ENCODE data around the gene WIPF1.

The WIPF1 gene

DNA sequence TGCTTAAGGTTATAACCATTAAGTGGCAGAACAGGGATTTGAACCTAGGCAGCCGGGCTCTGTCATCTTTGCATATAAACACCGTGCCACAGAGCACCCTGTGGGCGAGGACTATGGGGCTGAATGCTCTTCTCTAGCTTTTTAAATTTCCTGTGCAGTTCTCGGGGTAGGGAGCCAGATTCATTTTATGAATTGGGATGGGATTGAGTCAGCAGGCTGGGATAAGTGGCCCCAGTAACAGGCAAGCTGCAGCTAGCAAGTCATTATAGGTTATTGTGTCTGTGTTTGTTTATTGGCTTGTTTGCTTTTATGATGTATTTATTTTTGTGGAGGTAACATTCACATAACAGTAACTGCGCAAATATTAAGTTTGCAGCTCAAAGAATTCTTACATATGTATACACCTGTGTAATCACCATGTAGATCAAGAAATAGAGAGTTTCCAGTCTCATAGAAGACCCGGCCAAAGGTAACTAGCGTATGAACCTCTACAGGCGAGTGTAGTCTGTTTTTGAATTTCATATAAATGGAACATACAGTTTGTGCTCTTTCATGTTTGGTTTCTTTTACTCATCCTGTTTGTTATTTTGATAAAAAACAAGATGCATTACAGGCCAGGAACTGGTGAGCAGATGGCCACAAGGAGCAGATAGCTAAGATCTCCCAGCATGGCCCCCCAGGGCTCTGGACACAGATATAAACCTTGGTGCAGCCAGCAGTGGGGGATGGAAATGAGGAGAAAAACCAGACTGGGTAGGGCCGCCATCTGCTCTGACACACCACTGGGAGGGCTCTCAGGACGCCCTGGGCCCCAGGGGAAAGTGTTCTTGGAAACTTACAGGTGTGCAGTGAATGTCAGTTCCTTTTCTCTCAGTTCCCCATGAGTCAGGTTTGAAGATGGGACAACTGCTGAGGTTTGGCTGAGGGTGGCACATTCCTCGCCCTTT lies 61.6 kb downstream of the WIPF1 start:
- no peak for DNase-seq

DNA sequence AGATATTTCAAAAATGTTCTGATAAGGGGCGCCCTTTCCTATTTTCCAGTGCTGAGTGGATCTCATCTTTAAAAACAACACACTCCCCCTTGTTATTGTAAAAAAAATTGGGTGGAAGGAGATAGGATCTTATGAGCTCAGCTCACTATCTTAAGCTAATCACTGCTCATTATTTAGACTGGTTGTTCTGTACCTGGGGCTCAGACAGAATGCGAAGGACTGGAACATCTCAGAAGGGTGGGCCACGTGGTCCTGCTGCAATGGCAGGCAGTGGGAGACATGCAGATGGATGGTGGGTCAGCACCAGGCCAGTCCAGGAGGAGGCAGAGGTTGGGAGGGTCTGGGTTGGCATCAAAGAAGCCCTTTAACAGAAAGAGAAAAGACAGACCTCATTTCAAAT lies 62.5 kb downstream of the WIPF1 start:
- DNase-seq, result no peak

DNA sequence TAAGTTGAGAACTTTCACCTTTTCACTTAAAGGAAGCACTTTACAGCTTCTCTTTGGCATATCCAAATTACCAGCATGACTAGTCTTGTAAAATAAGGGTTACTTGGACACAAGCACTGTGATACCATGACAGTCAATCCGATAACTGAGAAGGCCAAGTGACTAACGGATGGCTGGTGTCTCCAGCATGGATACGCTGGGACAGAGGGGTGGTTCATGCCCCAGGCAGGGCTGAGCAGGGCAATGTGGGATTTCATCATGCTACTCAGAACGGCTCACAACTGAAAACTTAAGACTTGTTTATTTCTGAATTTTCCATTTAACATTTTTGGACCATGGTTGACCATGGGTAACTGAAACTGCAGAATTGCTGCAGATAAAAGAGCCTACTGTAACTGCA lies 67.7 kb downstream of the WIPF1 start:
- DNase-seq, result no peak

DNA sequence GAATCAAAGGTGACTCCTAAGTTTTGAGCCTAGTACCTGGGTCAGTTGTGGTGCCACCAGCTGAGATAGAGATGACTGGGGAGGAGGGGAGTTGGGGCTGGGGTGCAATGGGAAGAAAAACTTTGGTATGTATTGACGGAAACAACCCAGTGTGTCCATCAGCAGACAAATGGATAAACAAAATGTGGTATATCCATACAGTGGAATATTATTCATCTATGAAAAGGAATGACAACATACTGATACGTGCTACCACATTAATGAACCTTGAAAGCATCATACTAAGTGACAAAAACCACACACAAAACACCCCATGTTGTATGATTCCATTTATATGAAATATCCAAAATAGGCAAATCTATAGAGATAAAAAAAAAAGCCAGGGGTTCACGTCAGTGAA lies 69.6 kb downstream of the WIPF1 start:
- no peak for DNase-seq

DNA sequence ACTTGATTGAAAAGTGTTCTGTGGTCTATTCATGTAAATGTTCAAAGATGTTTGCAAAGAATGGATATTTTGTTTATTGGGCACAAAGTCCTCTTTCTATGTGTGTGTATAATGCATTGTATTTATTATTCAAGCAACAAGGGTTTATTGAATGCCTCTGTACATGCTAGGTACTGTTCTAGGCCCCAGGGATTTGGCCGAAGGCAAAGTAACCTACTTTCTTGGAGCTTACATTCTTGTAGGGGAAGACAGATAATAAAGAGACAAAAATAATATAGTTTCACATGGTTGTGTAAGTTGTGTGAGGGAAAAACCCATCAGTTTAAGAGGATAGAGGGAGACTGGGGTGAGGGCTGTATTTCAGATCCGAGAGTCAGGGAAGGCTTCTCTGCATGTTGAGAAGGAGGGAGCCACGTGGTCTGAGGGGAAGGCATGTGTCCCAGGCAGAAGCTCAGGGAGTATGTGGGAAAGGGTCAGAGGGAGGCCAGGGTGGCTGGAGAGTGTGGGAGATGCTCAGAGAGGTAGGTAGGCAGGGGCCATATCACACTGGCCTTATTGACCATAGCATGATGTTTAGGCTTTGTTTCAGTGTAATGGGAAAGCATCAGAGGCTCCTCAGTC lies 70.4 kb downstream of the WIPF1 start:
- DNase-seq, result no peak

DNA sequence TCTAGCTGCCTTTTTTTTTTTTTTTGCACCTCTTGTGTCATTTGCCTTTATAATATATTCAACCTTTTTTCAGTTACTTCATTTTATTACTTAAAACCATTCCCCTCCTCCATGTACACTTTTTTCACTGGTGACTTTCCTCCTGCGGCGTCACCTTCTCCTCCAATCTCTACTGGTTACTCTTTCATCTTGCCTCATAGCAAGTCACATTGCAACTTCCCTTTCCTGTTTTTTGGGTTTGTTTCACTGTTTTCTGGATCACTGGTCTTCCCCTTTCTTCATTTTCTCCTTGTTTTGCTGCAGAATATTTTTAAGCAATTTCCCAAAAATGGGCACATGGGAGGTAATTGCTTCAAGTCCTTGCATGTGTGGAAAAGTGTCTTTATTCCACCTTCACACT lies 73.1 kb downstream of the WIPF1 start:
- no peak for DNase-seq

DNA sequence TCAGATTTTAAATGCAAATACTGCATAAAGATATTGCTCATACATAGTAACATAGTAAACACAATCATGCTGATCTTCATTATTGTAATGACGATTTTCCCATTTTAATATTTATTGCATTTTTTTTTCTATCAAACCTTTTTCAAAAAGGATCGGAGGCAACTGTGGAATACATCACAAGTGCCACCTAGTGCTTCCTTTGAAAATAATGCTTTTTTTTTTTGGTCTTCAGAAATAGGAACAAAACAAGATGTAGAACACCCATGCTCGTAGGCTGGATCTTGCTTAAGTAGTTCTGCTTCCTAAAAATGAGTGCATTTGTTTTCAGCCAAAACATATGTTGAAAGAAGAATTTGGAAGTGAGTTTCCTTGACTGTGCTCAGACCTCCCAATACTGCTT lies 75.1 kb downstream of the WIPF1 start:
- no peak for DNase-seq

DNA sequence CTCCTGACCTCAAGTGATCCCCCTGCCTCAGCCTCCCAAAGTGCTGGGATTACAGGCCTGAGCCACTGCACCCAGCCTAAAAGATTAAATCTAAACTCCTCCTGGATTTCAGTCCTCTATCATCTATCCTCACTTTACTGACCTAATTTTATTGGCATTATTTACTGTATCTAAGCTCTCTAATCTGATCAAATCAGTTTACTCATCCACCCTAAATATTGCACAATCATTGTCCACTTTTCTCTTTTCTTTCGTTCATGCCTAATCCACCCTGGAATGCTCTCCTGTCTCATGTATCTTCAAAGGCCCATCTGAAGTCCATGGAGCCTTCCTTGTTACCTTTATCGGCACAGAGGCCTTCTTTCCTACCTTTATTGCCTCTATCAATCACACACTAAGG lies 79.2 kb downstream of the WIPF1 start:
- DNase-seq, result no peak

DNA sequence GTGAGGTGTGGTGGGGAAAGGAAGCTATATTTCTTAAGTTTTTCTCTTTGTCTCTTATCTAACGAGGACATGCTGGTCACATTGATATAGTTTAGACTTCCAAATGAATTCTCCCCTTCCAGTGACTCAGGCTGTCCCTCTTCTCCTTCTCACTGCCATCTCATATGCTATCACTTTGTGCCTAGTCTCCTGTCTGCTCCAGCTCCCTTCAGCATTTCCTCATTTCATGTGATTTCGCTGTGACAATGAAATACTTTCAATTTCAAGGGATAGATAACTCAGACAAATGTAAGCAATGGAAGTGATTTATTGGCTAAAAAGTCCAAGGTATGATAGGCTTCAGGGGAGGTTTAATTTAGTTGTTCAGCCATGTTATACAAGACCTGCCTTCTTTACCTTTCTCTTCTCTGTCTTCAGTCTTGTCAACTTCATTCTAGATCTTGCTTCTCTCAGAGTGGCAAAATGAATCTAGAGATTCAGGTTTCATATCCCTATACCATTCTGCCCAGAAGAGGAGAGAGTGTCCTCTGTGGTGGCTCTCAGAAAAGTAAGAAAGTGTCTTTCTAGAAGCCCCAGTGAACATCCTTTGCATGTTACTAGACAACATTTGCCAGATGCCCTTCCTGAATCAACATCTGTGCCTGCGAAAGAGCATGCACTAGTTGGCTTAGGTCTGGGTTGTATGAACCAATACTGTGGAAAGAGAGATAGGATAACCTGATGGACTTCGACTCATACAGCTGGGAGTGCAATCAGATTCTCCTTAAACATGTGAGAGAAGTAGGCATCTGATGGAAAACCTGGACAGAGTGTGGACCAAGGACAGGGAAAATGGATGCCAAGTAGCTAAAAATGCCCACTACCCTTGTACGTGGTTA lies 80.9 kb downstream of the WIPF1 start:
- no peak for DNase-seq

DNA sequence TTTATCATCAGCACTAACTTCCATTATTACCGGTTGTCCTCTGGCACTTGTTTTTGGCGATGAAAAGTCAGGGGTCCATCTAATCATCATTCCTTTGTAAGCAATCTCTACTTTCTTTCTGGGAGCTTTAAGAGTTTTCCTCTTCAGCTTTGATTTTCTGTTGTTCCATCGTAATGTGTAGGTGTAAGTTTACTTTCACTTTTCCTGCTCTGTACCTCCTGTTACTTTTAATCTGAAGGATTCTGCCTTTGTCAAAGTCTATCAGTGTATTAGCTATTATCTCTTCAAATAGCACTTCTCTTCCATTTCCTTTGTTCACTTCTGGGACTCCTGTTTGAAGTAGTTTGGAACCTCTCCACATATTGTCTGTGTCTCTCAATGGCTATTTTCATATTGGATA lies 85.3 kb downstream of the WIPF1 start:
- DNase-seq, result no peak

DNA sequence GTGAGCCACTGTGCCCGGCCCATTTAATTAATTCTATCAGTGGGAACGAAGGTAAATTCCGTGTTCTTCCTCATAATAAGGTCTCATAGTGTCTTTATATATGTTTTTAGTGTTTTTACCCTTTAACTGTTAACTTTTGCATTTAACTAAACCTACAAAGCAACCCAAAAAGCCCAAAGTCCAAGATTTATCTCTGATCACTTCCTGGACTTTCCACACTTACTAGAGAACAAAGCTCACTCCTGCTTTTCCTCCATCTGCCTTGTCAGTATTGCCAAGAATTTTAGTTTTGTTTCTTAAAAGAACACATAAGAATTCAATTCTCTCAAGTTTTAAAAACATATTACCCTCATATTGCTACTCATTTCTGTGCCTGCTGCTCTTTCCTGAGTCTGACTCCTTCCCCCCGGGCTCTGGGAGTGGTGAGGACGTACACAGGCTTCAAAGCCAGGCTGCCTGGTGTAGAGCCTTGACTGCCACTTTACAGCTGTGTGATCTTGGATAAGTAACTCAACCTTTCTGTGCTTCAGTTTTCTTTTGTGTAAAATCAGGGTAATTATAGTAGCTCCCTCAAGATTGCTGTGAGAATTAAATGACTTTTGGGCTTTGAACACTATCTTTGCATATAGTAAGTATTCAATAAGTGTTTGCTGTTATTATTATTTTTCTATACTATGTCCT lies 85.9 kb downstream of the WIPF1 start:
- no peak for DNase-seq

DNA sequence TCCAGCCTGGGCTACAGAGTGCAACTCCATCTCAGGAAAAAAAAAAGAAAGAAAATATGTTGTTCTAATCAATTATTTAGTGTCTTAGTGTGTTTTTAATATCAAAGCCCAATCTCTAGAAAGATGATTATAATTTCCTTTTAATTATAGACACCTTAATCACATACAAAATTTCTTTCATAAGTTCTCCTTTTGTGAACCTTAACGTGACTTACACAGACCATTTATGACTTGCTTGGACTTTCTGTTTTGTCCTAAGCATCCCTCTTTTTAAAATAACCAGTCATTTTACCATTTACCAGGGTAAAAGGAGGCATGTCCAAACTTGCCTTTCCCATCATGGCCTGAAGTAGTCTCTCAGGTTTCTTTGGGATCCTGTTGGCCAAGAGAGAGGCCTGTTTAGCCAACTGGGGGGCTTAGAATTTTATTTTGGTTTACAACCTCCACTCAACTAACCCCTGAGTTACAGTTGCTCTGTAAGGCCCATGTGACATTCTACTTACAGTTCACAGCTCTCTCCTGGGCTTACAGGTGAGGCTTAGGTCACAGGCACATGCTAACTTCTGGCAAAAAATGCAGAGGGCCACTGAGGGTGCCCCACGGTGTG lies 86.9 kb downstream of the WIPF1 start:
- no peak for DNase-seq

Data from activated CD4-positive, alpha-beta T cell treated with anti-CD3 and anti-CD28 coated beads, Interleukin-2, amount 50 U/mL, for 48 hours (primary cell).